Mesenchymal stem cell (in vitro differentiated cells and primary cell): Measurements from ENCODE around the gene EYA4.

ENCODE experiments used
- DNase-seq: peaks from one replicate; pipeline ENCODE4 v3.0.0-alpha.2; 2013
- H2AFZ ChIP-seq: one replicate; pipeline ENCODE4 v1.6.1; 2013; ENCODE audit warnings: low read depth, mild to moderate bottlenecking, control low read depth, inconsistent platforms, low read length, moderate library complexity
- H2AK5ac ChIP-seq: 2 replicates; pipeline ENCODE4 v1.6.1; 2013; ENCODE audit warnings: low read length, moderate library complexity, mild to moderate bottlenecking, inconsistent platforms; ENCODE audit not compliant: severe bottlenecking
- H2BK120ac ChIP-seq: one replicate; pipeline ENCODE4 v1.6.1; 2013; ENCODE audit warnings: low read depth, mild to moderate bottlenecking, inconsistent platforms, low read length, moderate library complexity
- H2BK12ac ChIP-seq, 2 experiments: one replicate each; pipeline ENCODE4 v1.6.1; 2013; ENCODE audit warnings: inconsistent platforms in 2 of 2, low read length in 2 of 2, mild to moderate bottlenecking in 2 of 2, moderate library complexity in 2 of 2, control low read depth in 1 of 2
- H2BK15ac ChIP-seq: one replicate; pipeline ENCODE4 v1.6.1; 2013; ENCODE audit warnings: mild to moderate bottlenecking, low read depth, inconsistent platforms; ENCODE audit not compliant: poor library complexity, severe bottlenecking
- H2BK5ac ChIP-seq: 2 replicates; pipeline ENCODE4 v1.6.1; 2013; ENCODE audit warnings: low read depth, mild to moderate bottlenecking, low read length, control low read depth, inconsistent platforms; ENCODE audit not compliant: poor library complexity, severe bottlenecking
- H3K14ac ChIP-seq, 2 experiments: one replicate each; pipeline ENCODE4 v1.6.1; 2013; ENCODE audit warnings: inconsistent platforms in 2 of 2, low read length in 2 of 2, control low read depth in 1 of 2, mild to moderate bottlenecking in 1 of 2, moderate library complexity in 1 of 2
- H3K18ac ChIP-seq, 2 experiments: one replicate each; pipeline ENCODE4 v1.6.1; 2013; ENCODE audit warnings: inconsistent platforms in 2 of 2, low read length in 2 of 2, control low read depth in 1 of 2, low read depth in 1 of 2, mild to moderate bottlenecking in 1 of 2
- H3K23ac ChIP-seq, 2 experiments: one replicate each; pipeline ENCODE4 v1.6.1; 2013; ENCODE audit warnings: inconsistent platforms in 2 of 2, low read length in 2 of 2, mild to moderate bottlenecking in 2 of 2, moderate library complexity in 2 of 2, control low read depth in 1 of 2
- H3K27ac ChIP-seq: 2 replicates; pipeline ENCODE4 v1.5.1; 2013; ENCODE audit warnings: mild to moderate bottlenecking, moderate library complexity, low read length, control low read depth, inconsistent platforms; ENCODE audit not compliant: poor library complexity, severe bottlenecking
- H3K27me3 ChIP-seq, 2 experiments: 2 replicates each; pipeline versions ENCODE4 v1.6.1 to v1.7.0; 2013; ENCODE audit warnings: low read length in 2 of 2, mild to moderate bottlenecking in 2 of 2, moderate library complexity in 2 of 2, control low read depth in 1 of 2, inconsistent platforms in 1 of 2; ENCODE audit not compliant: control insufficient read depth in 1 of 2, insufficient read depth in 1 of 2
- H3K36me3 ChIP-seq, 2 experiments: 2 replicates each; pipeline versions ENCODE4 v1.6.1 to v1.7.0; 2013; ENCODE audit warnings: low read length in 2 of 2, control low read depth in 1 of 2, inconsistent platforms in 1 of 2, low read depth in 1 of 2, mild to moderate bottlenecking in 1 of 2; ENCODE audit not compliant: insufficient read depth in 2 of 2, control insufficient read depth in 1 of 2
- H3K4ac ChIP-seq, 2 experiments: one replicate each; pipeline ENCODE4 v1.6.1; 2013; ENCODE audit warnings: inconsistent platforms in 2 of 2, low read length in 2 of 2, mild to moderate bottlenecking in 2 of 2, moderate library complexity in 2 of 2, control low read depth in 1 of 2, low read depth in 1 of 2
- H3K4me1 ChIP-seq: 2 replicates; pipeline ENCODE4 v1.6.1; 2013; ENCODE audit warnings: low read depth, low read length, control low read depth; ENCODE audit not compliant: control insufficient read depth, insufficient read depth
- H3K4me2 ChIP-seq: 2 replicates; pipeline ENCODE4 v1.6.1; 2013; ENCODE audit warnings: low read length, mild to moderate bottlenecking, inconsistent platforms; ENCODE audit not compliant: poor library complexity, severe bottlenecking
- H3K4me3 ChIP-seq, 2 experiments: 2 replicates each; pipeline versions ENCODE4 v1.5.1 to v1.7.0; 2013; ENCODE audit warnings: low read length in 2 of 2, mild to moderate bottlenecking in 2 of 2, control low read depth in 1 of 2, low read depth in 1 of 2; ENCODE audit not compliant: insufficient read depth in 1 of 2
- H3K79me1 ChIP-seq: replicated peaks from 2 replicates; pipeline ENCODE4 v1.6.1; 2013; ENCODE audit warnings: mild to moderate bottlenecking, control low read depth, low read length, inconsistent platforms; ENCODE audit not compliant: poor library complexity, severe bottlenecking
- H3K9ac ChIP-seq: 2 replicates; pipeline ENCODE4 v1.7.0; 2013; ENCODE audit warnings: mild to moderate bottlenecking, low read length, moderate library complexity
- H3K9me3 ChIP-seq: 2 replicates; pipeline ENCODE4 v1.7.0; 2013; ENCODE audit warnings: mild to moderate bottlenecking, low read length; ENCODE audit not compliant: control insufficient read depth
- H4K8ac ChIP-seq: one replicate; pipeline ENCODE4 v1.6.1; 2013; ENCODE audit warnings: inconsistent platforms, mild to moderate bottlenecking, low read length, moderate library complexity
- H4K91ac ChIP-seq: one replicate; pipeline ENCODE4 v1.6.1; 2013; ENCODE audit warnings: mild to moderate bottlenecking, low read length, inconsistent platforms
- WGBS: methylation state at CpG from one replicate; pipeline ENCODE4 v1.1.7; 2013; ENCODE audit warnings: mixed read lengths; 5-methylcytosine and 5-hydroxymethylcytosine counted together

EYA4 gene

GRCh38 chr6:133555685-133556084 is 314.5 kb downstream of the EYA4 start:
- H2BK5ac ChIP-seq, result no peak overlapping the region
- no peak overlapping the region for H3K4me3 ChIP-seq
- H3K27ac ChIP-seq, result no peak overlapping the region
- no peak for DNase-seq
- H2BK15ac ChIP-seq, result no peak overlapping the region
- no peak overlapping the region for H4K8ac ChIP-seq
- no peak overlapping the region for H2BK12ac ChIP-seq
- no peaks in the 10 kb centered on the region for H3K79me1 ChIP-seq
- no peak overlapping the region for H4K91ac ChIP-seq
- H3K27me3 ChIP-seq, result no peaks in the 10 kb centered on the region
- H3K4ac ChIP-seq, result no peak overlapping the region
- H2AFZ ChIP-seq, result no peak overlapping the region
- no peaks in the 10 kb centered on the region for H3K36me3 ChIP-seq
- peaks cover 2% of the 10 kb centered on the region for H3K4me1 ChIP-seq
- no peak overlapping the region for H2AK5ac ChIP-seq
- H3K9ac ChIP-seq, result no peak overlapping the region
- H3K14ac ChIP-seq, result no peak overlapping the region
- H3K4me2 ChIP-seq, result no peak overlapping the region
- 78% methylated on average over 1 of the region's 2 CpGs for WGBS
- peaks cover 25% of the 10 kb centered on the region for H3K9me3 ChIP-seq
- no peak overlapping the region for H3K18ac ChIP-seq
- no peak overlapping the region for H3K23ac ChIP-seq
- no peak overlapping the region for H2BK120ac ChIP-seq

- Histone ChIP-seq H3K14ac (no peak overlapping the region), H3K18ac (no peak overlapping the region), H3K9me3 (peaks cover 31% of the 10 kb centered on the region), H3K4me3 (peak overlapping the region in 1 of 2 experiments; percentile 13), H3K23ac (no peak overlapping the region), H2BK5ac (no peak overlapping the region), H2BK120ac (no peak overlapping the region), H3K79me1 (no peaks in the 10 kb centered on the region), H2AK5ac (no peak overlapping the region), H3K27me3 (no peaks in the 10 kb centered on the region), H3K4ac (no peak overlapping the region), H2BK12ac (no peak overlapping the region), H2AFZ (no peak overlapping the region), H3K27ac (no peak overlapping the region), H3K9ac (no peak overlapping the region), H3K36me3 (no peaks in the 10 kb centered on the region), H3K4me1 (no peaks in the 10 kb centered on the region), H2BK15ac (no peak overlapping the region), H4K8ac (no peak overlapping the region), H3K4me2 (no peak overlapping the region), H4K91ac (no peak overlapping the region)
- 83% methylated on average over 2 of the region's 2 CpGs for WGBS
- no peak for DNase-seq
Observed at GRCh38 chr6:133559926-133560325, 318.8 kb downstream of the EYA4 start.

GRCh38 chr6:133567636-133568035 is 326.5 kb downstream of the EYA4 start:
- Histone ChIP-seq H3K18ac (no peak overlapping the region), H3K4me3 (no peak overlapping the region), H3K4ac (no peak overlapping the region), H3K14ac (no peak overlapping the region), H3K23ac (no peak overlapping the region), H2BK120ac (no peak overlapping the region), H3K4me1 (no peaks in the 10 kb centered on the region), H2AFZ (no peak overlapping the region), H3K4me2 (no peak overlapping the region), H3K9me3 (no peaks in the 10 kb centered on the region), H4K8ac (no peak overlapping the region), H3K79me1 (no peaks in the 10 kb centered on the region), H2AK5ac (no peak overlapping the region), H4K91ac (no peak overlapping the region), H3K36me3 (no peaks in the 10 kb centered on the region), H2BK15ac (no peak overlapping the region), H3K27me3 (no peaks in the 10 kb centered on the region), H3K9ac (peak overlapping the region; percentile 88), H2BK5ac (no peak overlapping the region), H3K27ac (no peak overlapping the region), H2BK12ac (peak overlapping the region in 1 of 2 experiments; percentile 37)
- 88% methylated on average over 6 of the region's 6 CpGs for WGBS
- DNase-seq, result no peak

- WGBS, result 1% methylated on average over 11 of the region's 18 CpGs
- Histone ChIP-seq H3K18ac (peak overlapping the region; percentile 70 to 82), H2AFZ (no peak overlapping the region), H3K27ac (peak overlapping the region; percentile 25), H2AK5ac (no peak overlapping the region), H2BK12ac (no peak overlapping the region), H3K9ac (peak overlapping the region; percentile 88), H3K4me2 (peak overlapping the region; percentile 89), H2BK120ac (no peak overlapping the region), H4K8ac (peak overlapping the region; percentile 72), H3K4me1 (no peaks in the 10 kb centered on the region), H2BK5ac (no peak overlapping the region), H3K27me3 (no peaks in the 10 kb centered on the region), H2BK15ac (no peak overlapping the region), H4K91ac (no peak overlapping the region), H3K14ac (no peak overlapping the region), H3K4me3 (peak overlapping the region in 1 of 2 experiments; percentile 69), H3K23ac (no peak overlapping the region), H3K4ac (peak overlapping the region in 1 of 2 experiments; percentile 22), H3K9me3 (no peaks in the 10 kb centered on the region), H3K79me1 (no peaks in the 10 kb centered on the region), H3K36me3 (no peaks in the 10 kb centered on the region)
- DNase-seq, result peak; percentile 85
Observed at GRCh38 chr6:133568970-133569889, 328.1 kb downstream of the EYA4 start.
